Measurements from ENCODE around the gene HYAL2.

The HYAL2 gene

GRCh38 chr3:50268703-50269451 is 53.7 kb downstream of the HYAL2 start, which contains the start of gene SEMA3B:
Gene SEMA3B, plus strand, starts transcription at chr3:50269147. Its CDS starts 94 bp downstream, at chr3:50269241.
- no peak for DNase-seq

GRCh38 chr3:50268276-50268675 is 54.3 kb downstream of the HYAL2 start:
- DNase-seq: no peak
